Endothelial cell (in vitro differentiated cells): ENCODE data around the gene CCDC121. TPM values are rescaled to one million over a fixed set of nuclear protein-coding genes. Genes with fewer than 3 reads are reported as not detected.
A peak's percentile ranks its signal among the peaks of the same experiment; 100 is the strongest.
"Not testable (repeated sequence)": the region's sequence is repeated elsewhere in the genome, so short reads cannot be mapped to it uniquely, and the experiment has no call there.

Experiments used
- DNase-seq: peaks from one replicate; pipeline ENCODE4 v3.0.0; 2021; ENCODE audit warnings: low spot score
- H3K27ac Mint-ChIP-seq: one replicate; pipeline ENCODE4 v1.8.0; 2021; ENCODE audit warnings: mixed read lengths, inconsistent platforms; ENCODE audit not compliant: unreplicated experiment
- H3K27me3 Mint-ChIP-seq: one replicate; pipeline ENCODE4 v1.8.0; 2021; ENCODE audit warnings: mild to moderate bottlenecking, moderate library complexity, mixed read lengths, inconsistent platforms; ENCODE audit not compliant: unreplicated experiment
- H3K36me3 Mint-ChIP-seq: one replicate; pipeline ENCODE4 v1.8.0; 2021; ENCODE audit warnings: mild to moderate bottlenecking, low read depth, mixed read lengths, inconsistent platforms; ENCODE audit not compliant: unreplicated experiment
- H3K4me1 Mint-ChIP-seq: one replicate; pipeline ENCODE4 v1.8.0; 2021; ENCODE audit warnings: mild to moderate bottlenecking, mixed read lengths, inconsistent platforms; ENCODE audit not compliant: unreplicated experiment
- H3K4me3 Mint-ChIP-seq: one replicate; pipeline ENCODE4 v1.8.0; 2021; ENCODE audit warnings: mild to moderate bottlenecking, mixed read lengths, inconsistent platforms; ENCODE audit not compliant: unreplicated experiment
- H3K9me3 Mint-ChIP-seq: one replicate; pipeline ENCODE4 v1.8.0; 2021; ENCODE audit warnings: mixed read lengths, inconsistent platforms; ENCODE audit not compliant: unreplicated experiment
- CTCF ChIP-seq: fragments of 200-600 bp; sonication (generic); IDR thresholded peaks from one replicate; pipeline ENCODE4 v1.5.0; 2021; ENCODE audit warnings: antibody characterized with exemption; ENCODE audit not compliant: unreplicated experiment
- total RNA-seq: library from RNA; stranded (reverse); fragmentation: NEBNext Ultra II Directional; extraction: Animal tissue kit (Norgen Biotek cat#: 25700); gene quantifications from one replicate; pipeline ENCODE4 v1.2.1, GENCODE V29; 2021; ENCODE audit not compliant: unreplicated experiment

The CCDC121 gene
- total RNA-seq, 1 donor from 2014 or later, result 4.7 TPM

- Mint-ChIP-seq H3K27me3 (no peaks in the 10 kb centered on the region), H3K4me1 (no peaks in the 10 kb centered on the region), H3K27ac (no peak overlapping the region), H3K36me3 (peaks cover 41% of the 10 kb centered on the region), H3K9me3 (no peaks in the 10 kb centered on the region), H3K4me3 (peak overlapping the region; percentile 63)
- TF ChIP-seq CTCF, result no peak
- no peak for DNase-seq
Measured at GRCh38 chr2:27638037-27638637, 9.3 kb upstream of the CCDC121 start.

DNA sequence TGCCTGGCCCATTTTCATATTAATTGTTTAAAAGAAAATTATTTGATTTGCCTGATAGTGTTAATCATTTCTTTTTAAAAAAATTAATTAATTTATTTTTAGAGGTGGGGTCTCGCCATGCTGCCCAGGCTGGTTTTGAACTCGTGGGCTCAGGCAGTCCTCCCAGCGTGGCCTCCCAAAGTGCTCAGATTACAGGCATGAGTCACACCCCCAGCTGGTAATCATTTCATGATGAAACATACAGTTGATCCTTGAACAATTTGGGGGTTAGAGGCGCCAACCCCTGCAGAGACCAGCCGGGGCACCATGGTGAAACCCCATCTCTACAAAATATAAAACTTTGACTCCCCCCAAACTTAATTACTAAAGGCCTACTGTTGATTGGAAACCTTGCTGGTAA lies 8.0 kb upstream of the CCDC121 start:
- no peaks in the 10 kb centered on the region for H3K27me3 Mint-ChIP-seq
- no peaks in the 10 kb centered on the region for H3K9me3 Mint-ChIP-seq
- peaks cover 39% of the 10 kb centered on the region for H3K36me3 Mint-ChIP-seq
- no peak for DNase-seq
- H3K27ac Mint-ChIP-seq, result no peak overlapping the region
- no peak overlapping the region for H3K4me3 Mint-ChIP-seq
- H3K4me1 Mint-ChIP-seq, result no peaks in the 10 kb centered on the region
- TF ChIP-seq CTCF, result no peak

DNA sequence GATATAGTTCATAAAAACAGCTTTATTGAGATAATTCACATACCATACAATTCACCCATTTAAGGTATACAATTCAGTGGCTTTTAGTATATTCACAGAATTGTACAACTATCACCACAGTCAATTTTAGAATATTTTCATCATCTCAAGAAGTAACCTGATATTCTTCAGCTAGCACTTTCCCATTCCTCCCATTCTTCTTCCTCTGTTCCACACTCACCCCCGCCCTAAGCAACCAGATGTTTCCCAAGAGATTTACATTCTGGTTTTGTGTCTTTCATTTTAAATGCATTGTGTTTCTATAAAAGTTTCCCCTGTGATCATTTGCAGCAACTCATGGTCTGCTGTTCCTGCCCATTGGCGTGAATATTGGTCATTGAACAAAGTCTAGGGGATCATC lies 5.5 kb upstream of the CCDC121 start:
- H3K36me3 Mint-ChIP-seq, result peaks cover 38% of the 10 kb centered on the region

GRCh38 chr2:27630257-27630656 lies 1.4 kb upstream of the CCDC121 start:
- Mint-ChIP-seq H3K4me1 (peaks cover 17% of the 10 kb centered on the region), H3K36me3 (peaks cover 29% of the 10 kb centered on the region)
- not testable (repeated sequence) for H3K9me3 Mint-ChIP-seq, DNase-seq, H3K27ac Mint-ChIP-seq, H3K27me3 Mint-ChIP-seq, H3K4me3 Mint-ChIP-seq

More for the DNA sequence above, 5.5 kb upstream of the CCDC121 start:
- no peak for DNase-seq
- no peak overlapping the region for H3K4me3 Mint-ChIP-seq
- TF ChIP-seq CTCF, result no peak
- H3K9me3 Mint-ChIP-seq, result no peaks in the 10 kb centered on the region
- no peaks in the 10 kb centered on the region for H3K27me3 Mint-ChIP-seq
- H3K27ac Mint-ChIP-seq, result no peak overlapping the region
- H3K4me1 Mint-ChIP-seq, result no peaks in the 10 kb centered on the region

- Mint-ChIP-seq H3K27ac (peak overlapping the region; percentile 96), H3K27me3 (no peaks in the 10 kb centered on the region), H3K4me1 (peaks cover 17% of the 10 kb centered on the region), H3K36me3 (peaks cover 23% of the 10 kb centered on the region), H3K4me3 (no peak overlapping the region), H3K9me3 (no peaks in the 10 kb centered on the region)
- TF ChIP-seq CTCF, result no peak
- no peak for DNase-seq
Measured at GRCh38 chr2:27627963-27628766, 647 bp downstream of the CCDC121 start.

DNA sequence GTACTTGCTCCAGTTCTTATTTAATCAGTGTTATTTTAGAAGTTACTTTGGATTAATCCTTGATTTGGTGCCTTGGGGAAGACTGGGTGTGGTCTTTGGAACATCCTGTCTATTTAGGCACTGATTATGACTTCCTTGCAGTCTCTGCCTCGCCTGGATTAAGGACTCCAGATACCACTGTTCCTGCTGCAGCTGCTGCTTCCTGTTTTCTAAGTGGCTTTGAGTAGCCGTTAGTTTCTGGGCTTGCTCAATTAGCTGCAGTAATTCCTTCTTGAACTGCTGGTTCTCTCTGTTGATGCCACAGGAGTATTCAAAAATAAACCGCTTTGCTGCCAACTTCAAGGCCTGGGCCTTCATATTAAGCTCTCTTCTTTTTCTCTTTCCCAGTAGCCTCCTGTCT lies 1.9 kb downstream of the CCDC121 start:
- not testable (repeated sequence) for H3K9me3 Mint-ChIP-seq, DNase-seq, H3K27me3 Mint-ChIP-seq
- Mint-ChIP-seq H3K27ac (peak overlapping the region; percentile 96), H3K4me3 (peak overlapping the region; percentile 72), H3K36me3 (peaks cover 33% of the 10 kb centered on the region), H3K4me1 (peaks cover 17% of the 10 kb centered on the region)

DNA sequence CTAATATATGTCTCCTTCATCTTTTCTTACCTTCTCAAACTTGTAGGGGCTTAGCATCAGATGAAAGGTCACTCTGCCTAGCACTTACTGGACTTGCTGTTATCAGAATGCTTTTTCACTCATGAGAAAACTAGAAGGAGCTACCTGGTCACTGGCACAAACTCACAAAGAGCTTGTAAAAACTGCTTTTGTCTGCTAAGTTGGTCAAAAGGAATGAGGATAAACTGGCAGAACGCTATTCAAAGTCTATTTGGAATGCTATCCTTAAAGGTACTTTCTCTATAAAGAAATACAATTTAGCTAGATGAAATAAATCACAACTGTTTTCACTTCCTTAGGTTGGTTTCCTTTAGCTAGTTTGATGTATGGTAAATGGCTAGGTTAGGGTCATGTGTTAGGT lies 2.5 kb downstream of the CCDC121 start:
- H3K9me3 Mint-ChIP-seq, H3K4me3 Mint-ChIP-seq, H3K27me3 Mint-ChIP-seq, DNase-seq: not testable (repeated sequence)
- Mint-ChIP-seq H3K36me3 (peaks cover 33% of the 10 kb centered on the region), H3K4me1 (peaks cover 17% of the 10 kb centered on the region), H3K27ac (peak overlapping the region; percentile 96)
